ENCODE data around the gene HOXC11. TPM values are rescaled to one million over a fixed set of nuclear protein-coding genes. Genes with fewer than 3 reads are reported as not detected.

The HOXC11 gene
- total and polyA plus RNA-seq, 8 donors: not detected

DNA sequence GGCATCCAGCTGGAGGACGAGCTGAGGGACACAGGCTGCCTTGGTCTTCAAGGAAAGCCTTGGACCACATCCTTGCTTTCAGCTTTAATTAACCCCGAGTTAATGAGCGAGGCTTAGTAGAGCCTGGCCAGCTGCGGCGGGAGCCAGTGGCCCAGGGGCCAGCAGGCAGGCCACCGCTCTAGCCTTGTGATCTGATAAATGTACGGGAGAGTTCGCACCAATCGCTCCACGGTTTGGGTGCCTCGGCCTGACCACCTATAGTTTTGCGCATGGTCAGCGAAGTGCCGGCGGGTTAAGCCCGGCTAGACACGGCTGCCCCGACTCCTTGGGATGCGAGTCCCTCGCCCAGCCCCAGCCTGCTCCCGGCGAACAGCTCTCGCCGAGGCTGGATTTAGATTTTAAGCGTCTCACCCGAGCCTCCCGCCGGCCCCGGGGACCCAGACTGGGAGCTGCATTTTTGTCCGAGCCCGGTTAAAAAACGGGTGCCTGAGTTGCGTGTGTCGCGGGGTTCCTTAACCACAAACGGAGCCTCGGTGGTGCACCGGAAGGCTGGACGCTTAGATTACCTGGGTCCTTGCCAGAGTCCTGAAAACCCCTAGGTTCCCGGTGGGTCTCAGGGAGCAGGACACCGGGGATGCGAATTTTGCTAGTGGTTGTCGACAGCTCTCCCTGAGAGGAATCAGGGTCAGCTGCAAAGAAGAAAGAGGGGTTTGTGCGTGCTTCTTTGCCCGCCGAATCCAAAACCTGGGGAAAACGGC lies 21.2 kb upstream of the HOXC11 start:
- Histone ChIP-seq H3K27ac (no peak overlapping the region), H3K27me3 (peaks cover 99 to 100% of the 10 kb centered on the region in 2 donors), H3K36me3 (no peaks in the 10 kb centered on the region), H3K4me1 (peaks cover 0 to 7% of the 10 kb centered on the region in 2 donors), H3K9me3 (no peaks in the 10 kb centered on the region), H3K4me3 (no peak overlapping the region)
- TF ChIP-seq, protein P1, sequence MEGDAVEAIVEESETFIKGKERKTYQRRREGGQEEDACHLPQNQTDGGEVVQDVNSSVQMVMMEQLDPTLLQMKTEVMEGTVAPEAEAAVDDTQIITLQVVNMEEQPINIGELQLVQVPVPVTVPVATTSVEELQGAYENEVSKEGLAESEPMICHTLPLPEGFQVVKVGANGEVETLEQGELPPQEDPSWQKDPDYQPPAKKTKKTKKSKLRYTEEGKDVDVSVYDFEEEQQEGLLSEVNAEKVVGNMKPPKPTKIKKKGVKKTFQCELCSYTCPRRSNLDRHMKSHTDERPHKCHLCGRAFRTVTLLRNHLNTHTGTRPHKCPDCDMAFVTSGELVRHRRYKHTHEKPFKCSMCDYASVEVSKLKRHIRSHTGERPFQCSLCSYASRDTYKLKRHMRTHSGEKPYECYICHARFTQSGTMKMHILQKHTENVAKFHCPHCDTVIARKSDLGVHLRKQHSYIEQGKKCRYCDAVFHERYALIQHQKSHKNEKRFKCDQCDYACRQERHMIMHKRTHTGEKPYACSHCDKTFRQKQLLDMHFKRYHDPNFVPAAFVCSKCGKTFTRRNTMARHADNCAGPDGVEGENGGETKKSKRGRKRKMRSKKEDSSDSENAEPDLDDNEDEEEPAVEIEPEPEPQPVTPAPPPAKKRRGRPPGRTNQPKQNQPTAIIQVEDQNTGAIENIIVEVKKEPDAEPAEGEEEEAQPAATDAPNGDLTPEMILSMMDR (IDR thresholded peaks at IDR 0.05): no peak
- DNase-seq (peak in 1 of 4 donors; percentile 74), ATAC-seq (no peak)
- intact Hi-C loops (cut with DNase I): no loop called here

DNA sequence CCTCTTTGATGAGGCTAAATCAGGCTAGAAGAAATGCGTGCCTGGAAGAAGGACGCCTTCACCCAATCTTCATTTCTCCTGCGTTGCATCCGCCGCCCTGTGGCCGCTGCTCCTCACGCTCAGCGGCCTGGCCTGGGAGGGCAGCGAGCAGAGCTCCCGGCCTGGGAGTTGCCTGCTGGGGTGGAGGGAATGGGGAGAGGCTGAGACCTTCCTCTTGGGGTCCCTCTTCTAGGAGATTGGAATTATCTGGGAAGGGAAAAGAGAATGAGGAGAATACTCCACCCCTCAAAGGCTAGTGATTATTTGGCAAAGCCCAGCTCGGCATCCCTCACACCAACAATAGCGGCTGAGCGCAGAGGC lies 20.6 kb upstream of the HOXC11 start:
- no peak overlapping the region for H3K4me3 ChIP-seq

GRCh38 chr12:53952871-53953734 lies 19.8 kb upstream of the HOXC11 start:
- Histone ChIP-seq H3K27ac (no peak overlapping the region), H3K27me3 (peaks cover 100% of the 10 kb centered on the region in 2 donors), H3K36me3 (no peaks in the 10 kb centered on the region), H3K4me3 (no peak overlapping the region), H3K9me3 (no peaks in the 10 kb centered on the region), H3K4me1 (peaks cover 0 to 7% of the 10 kb centered on the region in 2 donors)
- ATAC-seq: no peak
- TF ChIP-seq, protein P1 (IDR thresholded peaks at IDR 0.05): no peak
- intact Hi-C loops (cut with DNase I): no loop called here
- DNase-seq: peak in 1 of 4 donors; percentile 67

More for the DNA sequence above, 20.6 kb upstream of the HOXC11 start:
- ATAC-seq (no peak), DNase-seq (peak in 1 of 4 donors; percentile 49)
- Histone ChIP-seq H3K9me3 (no peaks in the 10 kb centered on the region), H3K36me3 (no peaks in the 10 kb centered on the region), H3K27me3 (peaks cover 99 to 100% of the 10 kb centered on the region in 2 donors), H3K4me1 (peaks cover 0 to 7% of the 10 kb centered on the region in 2 donors), H3K27ac (no peak overlapping the region)
- intact Hi-C loops (cut with DNase I): no loop called here
- TF ChIP-seq, protein P1 (IDR thresholded peaks at IDR 0.05): no peak

- ATAC-seq (no peak), DNase-seq (no peak)
- peaks cover 0 to 7% of the 10 kb centered on the region in 2 donors for H3K4me1 ChIP-seq
- TF ChIP-seq, protein P1 (IDR thresholded peaks at IDR 0.05): no peak
- H3K27me3 ChIP-seq: peaks cover 100% of the 10 kb centered on the region in 2 donors
- H3K36me3 ChIP-seq: no peaks in the 10 kb centered on the region
- intact Hi-C loops (cut with DNase I): no loop called here
- H3K4me3 ChIP-seq: no peak overlapping the region
- H3K27ac ChIP-seq: no peak overlapping the region
- no peaks in the 10 kb centered on the region for H3K9me3 ChIP-seq
Measured at GRCh38 chr12:53953831-53954693, 18.9 kb upstream of the HOXC11 start.

All from left lung (tissue), 10 donors.